ENCODE measurements around the gene ELFN1.

Gene ELFN1

DNA sequence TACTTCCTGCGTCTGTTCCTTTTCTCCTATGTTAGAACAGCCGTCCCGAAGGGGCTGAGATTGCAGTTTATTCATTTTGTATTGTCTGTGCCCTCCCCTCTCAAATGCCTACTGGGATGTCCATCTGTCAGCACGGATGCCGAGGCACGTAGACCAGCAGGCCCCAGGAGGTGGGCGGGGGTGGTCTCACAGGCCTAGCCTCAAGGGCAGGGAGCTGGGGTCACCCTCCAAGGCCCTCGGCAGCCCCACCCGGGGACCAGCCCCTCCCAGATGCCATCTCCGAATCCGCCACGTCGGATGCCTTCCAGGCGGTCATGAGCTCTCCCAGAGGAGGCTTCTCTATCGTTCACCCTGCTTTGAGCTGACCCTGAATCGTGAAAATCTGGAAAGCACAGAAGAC lies 59.7 kb downstream of the ELFN1 start:
- no peak for DNase-seq

DNA sequence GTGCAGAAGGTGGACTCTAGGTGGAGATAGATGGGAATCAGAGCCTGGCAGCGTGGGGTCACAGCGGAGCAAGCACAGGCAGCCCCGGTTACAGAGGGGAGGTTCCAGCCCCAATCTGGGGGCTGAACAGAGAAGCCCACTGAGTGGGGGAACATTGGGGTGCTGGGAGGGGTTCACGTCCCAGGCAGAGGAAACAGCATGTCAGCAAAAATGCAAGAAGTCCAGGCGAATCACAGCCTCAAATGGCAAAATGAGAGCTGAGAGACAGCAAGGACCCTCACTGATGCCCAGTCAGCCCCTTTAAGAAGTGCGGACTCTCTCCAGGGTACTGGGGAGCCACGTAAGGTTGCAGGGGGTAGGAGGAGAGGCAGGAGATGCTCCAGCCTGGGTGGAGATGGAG lies 62.0 kb downstream of the ELFN1 start:
- DNase-seq: no peak

DNA sequence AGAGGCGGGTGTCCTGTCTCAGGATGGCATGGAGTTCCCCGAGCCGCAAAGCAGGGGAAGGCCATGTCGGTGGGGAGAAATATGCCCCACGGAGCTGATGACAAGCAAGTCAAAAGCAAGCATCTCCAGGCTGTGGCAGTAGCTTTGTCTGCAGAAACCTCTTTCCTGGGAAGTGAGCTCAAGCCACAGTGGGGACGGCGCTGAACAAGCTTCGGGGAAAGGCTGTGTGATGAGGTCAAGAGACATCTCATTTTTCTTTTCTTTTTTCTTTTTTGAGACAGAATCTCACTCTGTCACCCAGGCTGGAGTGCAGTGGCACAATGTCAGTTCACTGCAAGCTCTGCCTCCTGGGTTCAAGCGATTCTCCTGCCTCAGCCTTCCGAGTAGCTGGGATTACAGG lies 62.6 kb downstream of the ELFN1 start:
- DNase-seq: no peak

GRCh38 chr7:1733206-1733907 lies 63.3 kb downstream of the ELFN1 start:
- DNase-seq: no peak

DNA sequence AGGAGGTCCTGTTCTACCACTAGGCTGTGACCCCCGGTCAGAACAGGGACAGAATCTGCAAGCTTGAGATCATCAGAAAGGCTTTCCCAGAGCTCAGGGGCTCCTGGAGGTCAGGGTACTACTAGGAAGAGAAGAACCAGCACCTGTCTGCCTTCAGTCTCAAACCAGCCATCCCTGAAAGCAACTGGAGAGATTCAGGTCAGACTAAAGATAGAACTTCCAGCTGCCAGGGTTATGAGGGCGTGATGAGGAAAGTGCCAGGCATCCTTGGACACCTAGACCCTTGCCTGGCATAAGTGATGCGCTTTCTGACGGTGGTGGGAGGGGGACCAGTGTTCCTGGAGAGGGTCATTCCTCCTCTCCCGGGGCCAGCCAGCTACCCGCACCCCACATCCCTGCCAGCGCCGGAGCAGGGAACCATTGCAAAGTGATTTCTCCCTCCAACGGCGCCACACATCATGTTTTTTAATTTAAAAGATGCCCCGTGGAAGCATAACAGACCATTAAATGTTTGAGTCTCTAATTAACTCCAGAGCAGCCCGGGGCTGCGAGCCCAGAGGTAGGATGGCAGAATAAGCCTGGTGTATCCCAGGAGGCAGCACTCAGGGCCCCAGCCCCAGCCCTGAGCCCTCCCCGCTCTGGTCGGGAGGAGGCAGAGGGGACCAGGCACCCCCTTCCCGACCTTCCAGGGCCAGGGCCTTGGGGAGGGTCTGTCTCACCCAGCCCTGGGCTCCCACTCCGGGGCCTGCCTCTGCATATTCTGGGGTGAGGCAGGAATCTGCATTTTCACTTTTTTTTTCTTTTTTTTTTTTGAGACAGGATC lies 64.0 kb downstream of the ELFN1 start:
- DNase-seq: no peak

DNA sequence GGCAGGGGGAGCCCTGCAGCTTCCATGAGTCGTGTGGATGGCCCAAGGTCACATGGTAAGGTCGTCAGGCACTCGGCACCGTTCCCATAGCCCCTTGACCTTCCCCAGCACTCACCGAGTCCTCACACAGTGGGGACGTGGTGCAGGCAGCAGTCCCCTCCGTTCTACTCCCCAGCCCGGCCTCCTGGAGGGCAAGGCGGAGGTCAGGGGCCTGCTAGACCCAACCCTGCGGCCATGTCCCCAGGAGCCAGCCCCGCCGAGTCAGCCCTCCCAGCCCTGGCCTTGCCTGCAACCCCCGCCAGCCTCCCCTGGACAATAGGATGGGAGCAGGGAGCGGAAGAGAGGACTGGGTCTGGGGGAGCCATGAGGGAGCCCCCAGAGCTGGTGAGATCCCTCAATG lies 65.2 kb downstream of the ELFN1 start:
- DNase-seq: no peak

DNA sequence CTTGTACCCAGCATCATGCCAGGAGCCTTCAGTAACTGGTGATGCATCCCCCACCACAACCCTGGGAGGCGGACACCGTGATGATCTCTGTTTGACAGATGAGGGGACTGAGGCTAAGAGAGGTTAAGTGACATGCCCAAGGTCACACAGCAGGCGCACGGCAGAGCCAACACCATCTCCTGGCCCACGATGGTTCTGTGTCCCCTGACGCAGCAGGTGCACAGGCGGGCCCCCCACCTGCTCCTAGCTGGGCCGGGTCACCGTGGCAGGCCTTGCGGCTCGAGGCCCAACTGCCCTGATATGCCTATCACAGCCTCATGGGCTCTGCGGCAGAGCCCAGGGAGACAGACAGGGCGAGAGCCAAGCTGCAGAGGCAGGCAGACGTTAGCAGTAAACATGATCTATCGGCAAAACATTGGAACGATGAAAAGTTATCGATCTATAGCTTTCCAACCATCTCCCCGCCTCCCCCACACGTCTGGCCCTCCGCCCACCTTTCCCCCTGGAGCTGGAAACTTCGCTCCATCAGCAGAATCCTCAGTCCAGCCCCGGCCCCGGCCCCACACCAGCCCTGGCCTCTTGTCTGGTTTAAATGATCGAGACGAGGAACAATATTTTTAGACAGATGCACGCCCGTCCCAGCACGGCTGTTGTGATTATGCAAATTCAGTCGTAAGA lies 65.9 kb downstream of the ELFN1 start:
- no peak for DNase-seq

DNA sequence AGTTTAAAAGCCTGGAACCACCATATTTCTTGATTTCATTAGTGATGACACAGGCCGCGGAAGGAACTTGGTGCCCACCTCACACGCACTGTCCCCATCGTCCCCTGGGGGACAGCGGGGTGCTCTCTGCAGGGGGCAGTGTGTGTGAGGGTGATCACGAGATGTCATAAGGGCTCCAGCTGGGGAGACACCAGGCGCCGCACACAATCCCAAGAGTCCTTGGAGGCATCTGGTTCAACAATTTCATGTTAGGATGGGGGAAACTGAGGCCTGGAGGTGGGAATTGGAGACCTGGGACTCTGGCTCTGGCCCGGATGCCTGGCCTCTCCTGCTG lies 66.4 kb downstream of the ELFN1 start:
- DNase-seq: no peak

DNA sequence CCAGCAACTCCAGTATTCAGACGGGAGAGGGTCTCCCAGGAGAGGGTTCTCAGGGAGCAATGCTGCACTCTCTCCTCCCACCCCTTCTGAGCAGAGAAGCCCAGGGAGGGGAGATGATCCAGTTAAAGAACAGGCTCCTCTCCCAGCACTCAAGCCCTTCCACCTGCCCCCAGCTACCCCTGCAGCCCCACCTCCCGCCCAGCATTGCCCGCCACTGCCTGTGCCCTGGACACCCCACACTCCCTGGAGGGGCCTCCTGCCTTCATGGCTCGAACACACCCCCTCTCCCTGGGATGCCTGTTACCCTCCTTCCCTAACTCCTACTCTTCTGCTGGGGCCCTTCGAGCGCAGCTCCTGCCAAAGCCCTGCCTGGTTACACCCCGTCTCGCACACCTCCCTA lies 66.8 kb downstream of the ELFN1 start:
- DNase-seq: no peak

DNA sequence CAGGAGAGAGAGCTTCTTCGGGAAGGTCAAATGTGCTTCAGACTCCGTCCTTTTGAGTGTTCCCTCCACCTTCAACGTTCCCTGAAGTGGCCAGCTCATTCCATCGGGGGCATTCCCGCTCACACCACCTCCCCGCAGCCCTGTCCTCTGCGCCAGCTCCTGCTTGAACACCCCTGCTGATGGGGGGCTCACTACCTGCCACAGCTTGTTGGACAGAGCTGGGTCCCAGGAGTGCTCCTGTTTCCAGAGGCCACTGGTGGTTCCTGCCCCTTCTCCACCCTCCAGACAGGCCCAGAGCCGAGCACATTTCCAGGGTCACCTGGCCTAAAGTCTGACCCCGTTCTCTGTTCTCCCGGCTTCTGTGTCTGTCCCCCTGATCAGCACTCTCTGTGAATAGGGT lies 67.4 kb downstream of the ELFN1 start:
- DNase-seq: no peak

- no peak for DNase-seq
Observed at GRCh38 chr7:1737956-1738355, 67.9 kb downstream of the ELFN1 start.

DNA sequence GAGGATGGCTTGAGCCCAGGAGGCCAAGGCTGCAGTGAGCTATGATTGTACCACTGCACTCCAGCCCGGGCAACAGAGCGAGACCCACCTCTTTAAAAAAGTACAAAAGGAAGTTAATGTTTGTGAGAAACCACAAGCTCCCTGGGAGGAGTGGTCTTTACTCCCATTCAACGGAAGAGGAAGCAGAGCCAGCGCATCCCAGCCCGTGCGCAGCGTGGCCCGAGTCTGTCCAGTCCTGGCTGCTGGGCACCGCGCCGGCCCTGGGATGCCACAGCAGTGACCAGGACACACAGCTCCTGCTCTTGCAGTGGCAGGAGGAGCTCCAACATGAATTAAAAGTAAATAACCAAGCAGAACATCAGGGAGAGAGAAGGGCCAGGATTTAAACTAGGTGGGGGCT lies 68.4 kb downstream of the ELFN1 start:
- no peak for DNase-seq

- DNase-seq: no peak
Observed at GRCh38 chr7:1738956-1739355, 68.9 kb downstream of the ELFN1 start.

GRCh38 chr7:1739593-1739992 lies 69.5 kb downstream of the ELFN1 start:
- no peak for DNase-seq

DNA sequence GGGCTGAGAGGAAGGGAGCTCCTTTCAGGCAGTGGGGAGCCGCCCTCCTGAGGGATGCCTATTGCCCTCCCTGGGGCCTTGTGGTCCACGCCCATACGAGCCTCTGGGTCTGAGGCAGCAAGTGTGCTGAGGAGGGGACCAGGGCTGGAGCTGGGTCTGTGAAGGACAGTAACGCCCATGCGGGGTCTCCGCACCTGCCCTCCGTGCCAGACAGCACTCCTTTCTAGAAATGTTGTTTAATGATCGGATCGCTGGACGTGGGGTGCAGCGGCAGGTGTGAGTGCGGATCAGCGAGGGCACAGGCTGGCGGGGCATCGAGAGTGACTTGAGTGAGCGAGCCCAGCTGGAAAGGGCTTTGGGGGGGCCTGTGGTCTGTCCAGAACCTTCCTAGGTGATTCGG lies 70.1 kb downstream of the ELFN1 start:
- DNase-seq: no peak

- no peak for DNase-seq
Observed at GRCh38 chr7:1741246-1741645, 71.2 kb downstream of the ELFN1 start.

DNA sequence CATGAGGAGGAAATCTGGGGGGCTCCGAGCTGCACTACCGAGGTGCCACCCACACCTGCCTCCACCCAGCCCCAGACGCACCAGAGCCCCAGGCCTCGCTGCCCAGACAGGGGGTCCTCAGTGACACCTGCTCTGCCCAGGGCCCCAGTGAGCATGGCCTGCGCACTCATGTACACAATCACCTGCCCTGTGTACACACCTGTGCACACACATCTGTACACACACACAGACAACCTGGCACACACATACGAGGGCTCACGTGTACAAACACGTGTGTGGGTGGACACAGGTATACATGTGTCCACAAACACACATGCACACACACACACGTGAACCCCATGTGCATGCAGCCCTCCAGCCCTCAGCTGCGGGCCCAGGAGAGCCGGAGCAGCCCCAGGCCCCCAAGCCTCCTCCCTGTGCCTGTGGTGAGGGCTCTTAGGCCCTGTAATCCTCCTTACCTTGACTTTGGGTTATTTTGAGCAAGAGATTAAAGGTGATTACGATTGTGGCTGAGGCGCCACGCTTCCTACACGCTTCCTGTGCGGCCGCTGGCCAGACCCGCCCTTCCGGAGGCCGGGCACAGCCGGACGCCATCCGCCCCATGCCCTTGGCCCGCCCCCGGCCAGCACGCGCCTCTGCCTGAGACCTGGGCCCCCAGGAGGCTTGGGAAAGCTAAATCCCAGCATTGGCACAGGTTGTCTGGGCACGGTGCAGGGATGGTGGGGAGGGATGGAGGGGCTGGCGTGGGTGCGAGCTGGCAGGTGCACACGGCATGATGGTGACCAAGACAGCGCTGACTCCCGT lies 71.9 kb downstream of the ELFN1 start:
- no peak for DNase-seq

DNA sequence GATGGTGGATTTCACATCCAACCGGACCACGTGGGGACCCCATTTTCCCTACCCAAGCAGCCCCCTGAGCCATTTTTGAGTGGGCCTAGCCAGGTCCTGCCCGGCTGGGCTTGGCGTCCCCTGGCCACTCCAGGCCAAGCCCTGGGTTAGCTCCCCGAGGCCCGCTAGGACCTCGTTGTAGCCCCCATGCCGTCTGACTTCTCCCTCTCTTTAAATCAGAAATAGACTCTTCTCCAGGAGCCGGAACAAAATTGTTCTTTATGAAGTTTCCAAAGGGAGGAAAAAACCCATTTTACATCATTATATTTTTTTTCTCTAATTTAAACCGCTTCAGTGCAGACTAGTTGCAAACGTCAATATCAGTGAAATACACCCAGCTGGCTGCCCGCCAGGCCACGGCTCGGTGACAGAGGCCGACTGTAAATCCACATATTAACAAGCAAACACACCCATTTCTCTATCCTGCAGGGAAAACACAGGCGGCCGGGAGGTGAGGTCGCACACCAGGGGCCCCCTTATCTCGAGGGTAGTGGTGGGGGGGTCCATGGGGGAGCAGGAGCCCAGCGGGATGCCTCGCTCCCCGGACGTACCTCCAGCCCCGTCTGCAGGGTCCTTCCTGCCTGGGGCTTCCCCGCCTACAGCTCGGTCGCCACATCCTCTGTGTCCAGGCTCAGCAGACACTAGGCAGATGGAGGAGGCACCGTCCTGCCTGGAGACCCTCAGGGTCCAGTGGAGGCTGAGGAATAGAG lies 72.7 kb downstream of the ELFN1 start:
- no peak for DNase-seq

DNA sequence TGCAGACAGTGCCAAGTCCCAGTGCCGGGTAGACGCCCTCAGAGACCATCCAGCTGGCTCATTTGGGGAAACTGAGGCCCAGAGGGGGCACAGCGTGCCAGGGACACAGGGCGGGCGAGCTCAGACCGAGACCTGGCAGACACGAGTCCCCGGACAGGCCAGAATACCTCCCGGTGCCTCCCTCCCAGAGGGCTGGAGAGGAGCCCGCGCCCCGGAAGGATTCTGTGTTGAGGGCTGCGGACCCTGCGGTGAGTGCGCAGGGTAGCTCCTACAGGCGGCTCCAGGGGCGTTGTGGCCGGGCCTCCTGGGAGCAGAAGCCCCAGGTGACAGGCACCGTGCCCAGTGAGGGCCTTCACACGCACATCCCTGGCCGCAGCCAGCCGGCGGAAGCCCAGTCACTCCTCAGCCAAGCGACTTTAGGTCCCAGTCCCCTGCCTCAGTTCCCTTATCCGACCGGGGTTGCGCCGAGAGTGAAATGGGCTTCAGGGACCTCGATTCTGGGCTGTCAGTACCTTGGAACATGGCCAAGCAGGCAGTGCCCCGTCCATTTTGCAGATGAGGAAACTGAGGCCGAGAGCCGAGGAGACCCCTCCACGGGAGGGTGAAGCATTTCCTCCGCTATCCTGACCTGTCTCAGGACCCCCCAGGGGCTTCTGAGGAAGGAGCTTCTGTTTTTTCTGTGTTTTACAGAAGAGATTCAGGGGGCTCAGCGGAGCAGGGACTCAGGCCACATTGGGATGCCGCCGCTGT lies 73.6 kb downstream of the ELFN1 start:
- no peak for DNase-seq

GRCh38 chr7:1744296-1745017 lies 74.4 kb downstream of the ELFN1 start:
- no peak for DNase-seq

- no peak for DNase-seq
Observed at GRCh38 chr7:1745018-1745532, 75.0 kb downstream of the ELFN1 start.
